Testis (tissue), 3 donors: ENCODE results near the gene KCNQ1. TPM values are rescaled to one million over a fixed set of nuclear protein-coding genes. Genes with fewer than 3 reads are reported as not detected.
"Not testable (repeated sequence)": the region's sequence is repeated elsewhere in the genome, so short reads cannot be mapped to it uniquely, and the experiment has no call there.

Experiments
- DNase-seq: peaks from one replicate; pipeline ENCODE4 v3.0.0-alpha.2; 2019
- H3K27ac ChIP-seq, 2 donors: fragments of 200-600 bp; sonication (generic); one replicate each; pipeline ENCODE4 v1.5.1; 2019
- H3K27me3 ChIP-seq: fragments of 200-600 bp; sonication (generic); one replicate; pipeline ENCODE4 v1.5.1; 2019
- H3K36me3 ChIP-seq: fragments of 200-600 bp; sonication (generic); one replicate; pipeline ENCODE4 v1.5.1; 2017; ENCODE audit warnings: low read depth; ENCODE audit errors: missing control alignments
- H3K4me1 ChIP-seq: fragments of 200-600 bp; sonication (generic); one replicate; pipeline ENCODE4 v1.5.1; 2019
- H3K4me3 ChIP-seq, 2 donors: fragments of 200-600 bp; sonication (generic); one replicate each; pipeline ENCODE4 v1.5.1; 2017 to 2019
- H3K9me3 ChIP-seq: fragments of 200-600 bp; sonication (generic); one replicate; pipeline ENCODE4 v1.5.1; 2017
- POLR2A ChIP-seq: fragments of 450-650 bp; IDR thresholded peaks from one replicate; pipeline ENCODE4 v1.6.1; 2017; ENCODE audit warnings: antibody characterized with exemption, mild to moderate bottlenecking, moderate library complexity
- WGBS, 2 donors: methylation state at CpG; one replicate each; pipeline ENCODE4 v1.1.5; 2018; 5-methylcytosine and 5-hydroxymethylcytosine counted together
- intact Hi-C: fragments of 100-400 bp; cut with DNase I; formaldehyde crosslinking; loops from one replicate; pipeline ENCODE4 v1.15.1; 2023; ENCODE audit warnings: low total_unique reads
- polyA plus RNA-seq: library from polyadenylated mRNA; stranded (reverse); fragments of 350-450 nt; fragmentation: Illumina TruSeq; extraction: RNeasy Lipid Tissue Mini Kit (QIAGEN cat#74804); gene quantifications from one replicate; pipeline ENCODE4 v1.2.3, GENCODE V29; 2014; ENCODE audit warnings: low read depth, low replicate concordance; ENCODE audit not compliant: insufficient read depth
- total RNA-seq, 2 donors: library from RNA; depleted of rRNA; stranded (reverse); fragments of >200 nt; gene quantifications; one replicate each; pipeline ENCODE4 v1.2.3, GENCODE V29; 2016
- TF ChIP-seq, protein P1 (sequence below), 3 experiments: fragments of 450-650 bp in 2 of 3; fragments of 200-600 bp in 1 of 3; sonication (generic) in 1 of 3; IDR thresholded peaks; one replicate each; pipeline ENCODE4 v1.5.1; 2016 to 2019; ENCODE audit warnings: antibody characterized with exemption in 3 of 3, mild to moderate bottlenecking in 2 of 3, moderate library complexity in 1 of 3

Gene KCNQ1
- total and polyA plus RNA-seq, 3 donors from 2014 or later, result 6.0 to 24.2 (median 12.8) TPM

DNA sequence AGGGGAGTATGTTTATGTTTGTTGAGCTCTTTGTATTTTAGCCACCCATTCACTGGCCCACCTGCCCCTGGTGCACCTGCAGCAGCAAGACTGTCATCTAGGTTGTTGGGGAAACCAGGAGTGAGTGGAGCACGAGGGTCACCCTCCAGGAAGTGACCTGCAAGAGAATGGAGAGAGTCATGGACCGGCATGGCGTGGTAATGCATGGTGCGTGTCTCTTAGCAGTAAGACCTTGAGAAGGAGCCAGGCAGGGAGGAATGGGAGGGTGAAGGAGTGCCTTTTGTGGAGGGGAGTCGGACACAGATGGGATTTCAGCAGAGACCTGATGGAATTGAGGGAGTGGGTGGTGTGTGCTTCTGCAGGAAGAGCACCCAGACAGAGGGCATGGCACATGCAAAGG lies 37.9 kb downstream of the KCNQ1 start:
- intact Hi-C loops, result no loop called here
- Histone ChIP-seq H3K27ac (no peak overlapping the region), H3K4me3 (no peak overlapping the region), H3K36me3 (no peaks in the 10 kb centered on the region), H3K4me1 (no peaks in the 10 kb centered on the region), H3K9me3 (no peaks in the 10 kb centered on the region), H3K27me3 (no peaks in the 10 kb centered on the region)
- no peak for TF ChIP-seq POLR2A
- TF ChIP-seq, protein P1, sequence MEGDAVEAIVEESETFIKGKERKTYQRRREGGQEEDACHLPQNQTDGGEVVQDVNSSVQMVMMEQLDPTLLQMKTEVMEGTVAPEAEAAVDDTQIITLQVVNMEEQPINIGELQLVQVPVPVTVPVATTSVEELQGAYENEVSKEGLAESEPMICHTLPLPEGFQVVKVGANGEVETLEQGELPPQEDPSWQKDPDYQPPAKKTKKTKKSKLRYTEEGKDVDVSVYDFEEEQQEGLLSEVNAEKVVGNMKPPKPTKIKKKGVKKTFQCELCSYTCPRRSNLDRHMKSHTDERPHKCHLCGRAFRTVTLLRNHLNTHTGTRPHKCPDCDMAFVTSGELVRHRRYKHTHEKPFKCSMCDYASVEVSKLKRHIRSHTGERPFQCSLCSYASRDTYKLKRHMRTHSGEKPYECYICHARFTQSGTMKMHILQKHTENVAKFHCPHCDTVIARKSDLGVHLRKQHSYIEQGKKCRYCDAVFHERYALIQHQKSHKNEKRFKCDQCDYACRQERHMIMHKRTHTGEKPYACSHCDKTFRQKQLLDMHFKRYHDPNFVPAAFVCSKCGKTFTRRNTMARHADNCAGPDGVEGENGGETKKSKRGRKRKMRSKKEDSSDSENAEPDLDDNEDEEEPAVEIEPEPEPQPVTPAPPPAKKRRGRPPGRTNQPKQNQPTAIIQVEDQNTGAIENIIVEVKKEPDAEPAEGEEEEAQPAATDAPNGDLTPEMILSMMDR (IDR thresholded peaks at IDR 0.05), result no peak
- no peak for DNase-seq
- 26 to 48% methylated on average over 5 of the region's 5 CpGs for WGBS, 2 donors

DNA sequence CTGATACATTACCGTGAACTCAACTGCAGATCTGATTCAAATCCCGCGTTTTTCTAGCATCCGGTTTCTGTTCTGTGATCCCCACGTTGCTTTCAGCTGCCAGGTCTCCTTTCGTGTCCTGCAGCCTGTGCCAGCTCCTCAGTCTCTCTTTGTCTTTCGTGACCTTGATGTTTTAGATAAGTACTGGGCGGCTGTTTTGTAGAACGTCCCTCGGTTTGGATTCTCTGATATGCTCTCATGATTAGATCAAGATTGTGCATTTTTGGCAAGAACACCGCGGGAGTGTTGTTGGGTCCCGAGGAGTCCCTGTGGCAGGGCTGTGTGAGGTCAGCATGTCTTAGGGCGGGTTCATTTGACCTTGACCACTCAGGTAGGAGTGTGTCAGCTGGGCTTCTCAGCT lies 38.6 kb downstream of the KCNQ1 start:
- Histone ChIP-seq H3K27ac (no peak overlapping the region), H3K4me1 (no peaks in the 10 kb centered on the region), H3K36me3 (no peaks in the 10 kb centered on the region), H3K4me3 (no peak overlapping the region), H3K27me3 (no peaks in the 10 kb centered on the region), H3K9me3 (no peaks in the 10 kb centered on the region)
- DNase-seq, result no peak
- TF ChIP-seq POLR2A, result no peak
- TF ChIP-seq, protein P1 (IDR thresholded peaks at IDR 0.05), result no peak
- intact Hi-C loops, result no loop called here
- WGBS, 2 donors, result 17 to 22% methylated on average over 14 of the region's 14 CpGs

- TF ChIP-seq, protein P1 (IDR thresholded peaks at IDR 0.05), result no peak
- no peak for TF ChIP-seq POLR2A
- no peaks in the 10 kb centered on the region for H3K27me3 ChIP-seq
- intact Hi-C loops, result no loop called here
- no peak overlapping the region for H3K27ac ChIP-seq
- WGBS, 2 donors, result 92 to 95% methylated on average over 16 of the region's 16 CpGs
- no peaks in the 10 kb centered on the region for H3K9me3 ChIP-seq
- no peaks in the 10 kb centered on the region for H3K36me3 ChIP-seq
- no peaks in the 10 kb centered on the region for H3K4me1 ChIP-seq
- H3K4me3 ChIP-seq, result no peak overlapping the region
- DNase-seq, result no peak
These were observed 39.8 kb downstream of the KCNQ1 start for GRCh38 chr11:2484576-2485125.

- DNase-seq, result no peak
- Histone ChIP-seq H3K4me3 (no peak overlapping the region), H3K9me3 (no peaks in the 10 kb centered on the region), H3K27me3 (no peaks in the 10 kb centered on the region), H3K27ac (no peak overlapping the region), H3K4me1 (no peaks in the 10 kb centered on the region), H3K36me3 (no peaks in the 10 kb centered on the region)
- TF ChIP-seq, protein P1 (IDR thresholded peaks at IDR 0.05), result no peak
- TF ChIP-seq POLR2A, result no peak
- intact Hi-C loops, result no loop called here
These were observed 43.2 kb downstream of the KCNQ1 start for GRCh38 chr11:2488004-2488403.

GRCh38 chr11:2489083-2489482 lies 44.3 kb downstream of the KCNQ1 start:
- Histone ChIP-seq H3K36me3 (no peaks in the 10 kb centered on the region), H3K4me3 (no peak overlapping the region), H3K4me1 (no peaks in the 10 kb centered on the region), H3K27me3 (no peaks in the 10 kb centered on the region), H3K9me3 (no peaks in the 10 kb centered on the region), H3K27ac (no peak overlapping the region)
- intact Hi-C loops, result no loop called here
- WGBS, 2 donors, result 49 to 71% methylated on average over 2 of the region's 2 CpGs
- no peak for TF ChIP-seq POLR2A
- TF ChIP-seq, protein P1 (IDR thresholded peaks at IDR 0.05), result no peak
- no peak for DNase-seq

- H3K4me1 ChIP-seq, H3K36me3 ChIP-seq, H3K4me3 ChIP-seq, H3K27ac ChIP-seq, DNase-seq, H3K9me3 ChIP-seq, intact Hi-C loops, H3K27me3 ChIP-seq: not testable (repeated sequence)
- 85 to 88% methylated on average over 1 of the region's 1 CpG for WGBS, 2 donors
These were observed 53.1 kb downstream of the KCNQ1 start for GRCh38 chr11:2497951-2498350.
